GM21360 (cell line): ENCODE measurements around the gene CRISP2.
"Not testable (repeated sequence)": the region's sequence is repeated elsewhere in the genome, so short reads cannot be mapped to it uniquely, and the experiment has no call there.

Source experiments
- ATAC-seq: cut with Tn5 transposase; IDR thresholded peaks from one replicate; pipeline ENCODE4 v1.9.1; 2021; ENCODE audit warnings: mild to moderate bottlenecking, moderate library complexity; ENCODE audit not compliant: unreplicated experiment

CRISP2 gene

GRCh38 chr6:49713346-49713745 is at the start of gene CRISP2:
Gene CRISP2, minus strand, starts transcription at chr6:49713543. Its CDS starts 4,347 bp downstream, at chr6:49709196.
- ATAC-seq = no peak

GRCh38 chr6:49744259-49744658 is 30.9 kb upstream of the CRISP2 start, which contains the start of gene CRISP3:
Gene CRISP3, minus strand, starts transcription at chr6:49744388. Its CDS starts 21 bp downstream, at chr6:49744367.
- no peak for ATAC-seq

- ATAC-seq = no peak
Measured at GRCh38 chr6:49743429-49743828, 30.1 kb upstream of the CRISP2 start.

- no peak for ATAC-seq
Measured at GRCh38 chr6:49739423-49739822, 26.1 kb upstream of the CRISP2 start.

- no peak for ATAC-seq
Measured at GRCh38 chr6:49736017-49736508, 22.7 kb upstream of the CRISP2 start.

- no peak for ATAC-seq
Measured at GRCh38 chr6:49733680-49734079, 20.3 kb upstream of the CRISP2 start.

GRCh38 chr6:49732781-49733180 is 19.4 kb upstream of the CRISP2 start:
- ATAC-seq = no peak

GRCh38 chr6:49730251-49730650 is 16.9 kb upstream of the CRISP2 start:
- no peak for ATAC-seq

GRCh38 chr6:49723917-49724316 is 10.6 kb upstream of the CRISP2 start:
- not testable (repeated sequence) for ATAC-seq

- no peak for ATAC-seq
Measured at GRCh38 chr6:49721297-49721696, 8.0 kb upstream of the CRISP2 start.

- no peak for ATAC-seq
Measured at GRCh38 chr6:49720372-49720771, 7.0 kb upstream of the CRISP2 start.

- no peak for ATAC-seq
Measured at GRCh38 chr6:49698478-49698877, 14.9 kb downstream of the CRISP2 start.

- ATAC-seq = no peak
Measured at GRCh38 chr6:49693512-49693911, 19.8 kb downstream of the CRISP2 start.

- ATAC-seq = no peak
Measured at GRCh38 chr6:49692534-49692933, 20.8 kb downstream of the CRISP2 start.

- ATAC-seq = no peak
Measured at GRCh38 chr6:49676671-49677281, 36.6 kb downstream of the CRISP2 start.

GRCh38 chr6:49675816-49676215 is 37.5 kb downstream of the CRISP2 start:
- ATAC-seq = no peak

- no peak for ATAC-seq
Measured at GRCh38 chr6:49668083-49668511, 45.2 kb downstream of the CRISP2 start.

GRCh38 chr6:49666930-49667757 is 46.2 kb downstream of the CRISP2 start:
- ATAC-seq = no peak

- ATAC-seq = no peak
Measured at GRCh38 chr6:49666480-49666879, 46.9 kb downstream of the CRISP2 start.

GRCh38 chr6:49664817-49665216 is 48.5 kb downstream of the CRISP2 start:
- ATAC-seq = no peak

GRCh38 chr6:49664054-49664453 is 49.3 kb downstream of the CRISP2 start:
- ATAC-seq = not testable (repeated sequence)

GRCh38 chr6:49662892-49663261 is 50.5 kb downstream of the CRISP2 start:
- no peak for ATAC-seq
